SJSA1 (cell line): ENCODE measurements around the gene LMTK3. TPM values are rescaled to one million over a fixed set of nuclear protein-coding genes. Genes with fewer than 3 reads are reported as not detected.

ENCODE experiments used
- DNase-seq, 2 experiments: peaks; one replicate each; pipeline ENCODE4 v3.0.0-alpha.2; 2015 to 2020; ENCODE audit warnings: low spot score in 2 of 2, low read depth in 1 of 2
- H3K27ac ChIP-seq: fragments of 250-450 bp; sonication (Bioruptor Pico); 2 replicates; pipeline ENCODE4 v1.5.1; 2020; ENCODE audit warnings: mild to moderate bottlenecking, moderate library complexity
- H3K27me3 ChIP-seq: fragments of 250-450 bp; sonication (Bioruptor Pico); replicated peaks from 2 replicates; pipeline ENCODE4 v1.5.1; 2020; ENCODE audit warnings: mild to moderate bottlenecking, moderate library complexity
- H3K36me3 ChIP-seq: fragments of 250-450 bp; sonication (Bioruptor Pico); 2 replicates; pipeline ENCODE4 v1.5.1; 2020; ENCODE audit warnings: mild to moderate bottlenecking
- H3K4me1 ChIP-seq: fragments of 250-450 bp; sonication (Bioruptor Pico); replicated peaks from 2 replicates; pipeline ENCODE4 v1.6.1; 2021; ENCODE audit warnings: mild to moderate bottlenecking
- H3K4me3 ChIP-seq: fragments of 250-450 bp; sonication (Bioruptor Pico); 2 replicates; pipeline ENCODE4 v1.5.1; 2020; ENCODE audit warnings: mild to moderate bottlenecking
- H3K9me3 ChIP-seq: fragments of 250-450 bp; sonication (Bioruptor Pico); replicated peaks from 2 replicates; pipeline ENCODE4 v1.5.1; 2020; ENCODE audit warnings: mild to moderate bottlenecking
- total RNA-seq: library from RNA; depleted of rRNA; stranded (reverse); fragments of >200 nt; shearing (Covaris generic); gene quantifications from 2 replicates; pipeline ENCODE4 v1.2.3, GENCODE V29; 2014

The LMTK3 gene
- total RNA-seq, 1 experiment from 2014 or later = not detected

GRCh38 chr19:48455908-48456562 lies 55.6 kb downstream of the LMTK3 start:
- Histone ChIP-seq H3K27ac (no peak overlapping the region), H3K9me3 (no peaks in the 10 kb centered on the region), H3K27me3 (no peaks in the 10 kb centered on the region), H3K36me3 (peaks cover 45% of the 10 kb centered on the region), H3K4me3 (no peak overlapping the region), H3K4me1 (no peaks in the 10 kb centered on the region)
- DNase-seq = no peak

DNA sequence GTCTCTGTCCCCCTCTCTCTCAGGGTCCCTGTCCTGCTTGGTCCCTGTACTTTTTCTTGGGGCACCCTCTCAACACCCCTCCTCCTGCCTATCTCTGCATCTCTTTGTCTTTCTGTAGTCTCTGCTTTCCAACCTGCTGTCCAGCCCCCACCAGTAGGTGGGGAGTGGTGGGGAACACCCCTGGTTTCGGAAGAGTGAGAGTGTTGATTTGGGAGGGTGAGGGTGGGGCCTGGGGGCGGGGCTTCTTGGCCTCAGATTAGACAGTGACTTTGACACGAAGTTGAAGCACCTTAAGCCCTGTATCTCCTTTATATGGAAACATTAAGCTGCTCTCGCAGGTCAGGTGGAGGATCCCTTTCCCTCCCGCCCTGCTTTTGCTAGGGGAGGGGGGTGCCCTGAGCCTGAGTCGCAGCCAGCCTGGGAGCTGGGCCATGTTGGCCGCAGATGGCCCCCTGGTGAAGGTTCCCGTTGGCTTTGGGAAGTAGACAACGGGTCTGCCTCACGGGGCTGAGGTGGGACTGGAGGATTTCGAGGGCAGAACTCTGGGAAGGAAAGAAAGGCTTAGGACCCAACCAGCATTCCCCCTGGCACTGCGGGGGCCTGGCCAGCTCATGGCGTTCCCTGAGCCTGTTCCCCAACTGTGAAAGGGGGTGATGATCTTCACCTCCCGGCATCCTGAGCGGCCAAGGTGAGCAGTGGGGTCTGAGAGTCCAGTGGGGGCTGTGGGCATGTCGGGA lies 56.3 kb downstream of the LMTK3 start, which contains the start of gene KCNJ14:
TSS of gene KCNJ14 (plus strand) at position 404 of the 737 bp plus-strand sequence. CDS start 6,151 bp downstream, outside the sequence.
- H3K9me3 ChIP-seq = no peaks in the 10 kb centered on the region
- H3K4me3 ChIP-seq = no peak within 1 kb of the TSS
- no peaks in the 10 kb centered on the region for H3K4me1 ChIP-seq
- DNase-seq = no peak
- H3K27me3 ChIP-seq = no peaks in the 10 kb centered on the region
- peaks cover 52% of the 10 kb centered on the region for H3K36me3 ChIP-seq
- no peak within 1 kb of the TSS for H3K27ac ChIP-seq

GRCh38 chr19:48454150-48454730 lies 57.4 kb downstream of the LMTK3 start:
- no peak for DNase-seq
- Histone ChIP-seq H3K9me3 (no peaks in the 10 kb centered on the region), H3K4me3 (no peak overlapping the region), H3K27me3 (no peaks in the 10 kb centered on the region), H3K27ac (no peak overlapping the region), H3K36me3 (peaks cover 61% of the 10 kb centered on the region), H3K4me1 (no peaks in the 10 kb centered on the region)

DNA sequence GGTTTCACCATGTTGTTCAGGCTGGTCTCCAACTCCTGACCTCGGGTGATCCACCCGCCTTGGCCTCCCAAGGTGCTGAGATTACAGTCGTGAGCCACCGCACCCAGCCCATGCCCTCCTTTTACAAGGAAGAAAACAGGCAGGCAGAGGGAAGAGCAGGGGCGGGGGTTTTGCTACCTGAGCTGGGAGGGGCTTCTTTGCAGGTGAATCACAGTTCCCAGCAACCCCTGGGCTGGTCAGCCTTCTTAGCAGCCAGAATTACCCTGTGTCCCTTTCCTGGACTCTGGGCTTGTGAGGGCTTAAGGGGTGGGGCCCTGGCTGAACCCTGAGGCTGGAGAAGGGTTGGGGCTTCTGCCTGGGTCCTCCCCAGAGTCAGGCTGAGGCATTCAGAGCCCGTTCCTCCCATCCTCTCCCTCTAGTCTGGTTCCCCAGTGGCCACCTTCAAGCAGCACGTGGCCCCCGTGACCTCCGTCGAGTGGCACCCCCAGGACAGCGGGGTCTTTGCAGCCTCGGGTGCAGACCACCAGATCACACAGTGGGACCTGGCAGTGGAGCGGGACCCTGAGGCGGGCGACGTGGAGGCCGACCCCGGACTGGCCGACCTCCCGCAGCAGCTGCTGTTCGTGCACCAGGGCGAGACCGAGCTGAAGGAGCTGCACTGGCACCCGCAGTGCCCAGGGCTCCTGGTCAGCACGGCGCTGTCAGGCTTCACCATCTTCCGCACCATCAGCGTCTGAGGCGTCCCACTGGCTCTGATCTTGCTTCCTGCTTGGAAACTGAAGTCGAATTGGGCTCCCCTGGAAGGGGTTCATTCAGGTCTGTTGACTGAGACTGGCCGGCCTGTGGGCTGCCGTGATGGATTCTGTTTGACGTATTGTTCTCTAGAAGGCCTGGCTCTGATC lies 59.1 kb downstream of the LMTK3 start:
- peaks cover 77% of the 10 kb centered on the region for H3K36me3 ChIP-seq
- 0 out of 2 replicates have a peak, but pooled peaks cover 2% of the 10 kb centered on the region for H3K4me1 ChIP-seq
- H3K27ac ChIP-seq = no peak overlapping the region
- H3K27me3 ChIP-seq = no peaks in the 10 kb centered on the region
- H3K9me3 ChIP-seq = no peaks in the 10 kb centered on the region
- H3K4me3 ChIP-seq = no peak overlapping the region
- DNase-seq = no peak

DNA sequence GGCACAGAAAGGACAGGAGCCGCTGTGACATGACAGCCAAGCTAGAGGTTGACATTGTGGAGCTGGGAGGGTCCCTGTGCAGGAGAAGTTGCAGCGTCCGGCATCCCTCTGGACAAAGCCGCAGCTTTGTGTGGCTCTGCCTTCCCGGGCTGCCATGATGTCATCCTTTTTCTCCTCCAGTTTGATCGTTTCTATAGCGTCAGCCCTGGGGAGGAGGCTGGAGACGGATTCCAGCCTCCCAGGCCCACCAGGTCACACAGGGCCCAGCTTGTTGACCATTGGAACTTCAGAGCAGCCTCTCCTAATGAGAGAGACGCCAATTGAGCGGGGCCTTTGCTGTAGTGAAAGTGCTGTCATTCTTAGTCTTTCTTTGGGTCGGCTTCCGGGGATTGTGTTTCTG lies 60.0 kb downstream of the LMTK3 start:
- Histone ChIP-seq H3K36me3 (peaks cover 80% of the 10 kb centered on the region), H3K9me3 (no peaks in the 10 kb centered on the region), H3K4me1 (peaks cover 4% of the 10 kb centered on the region), H3K4me3 (no peak overlapping the region), H3K27me3 (no peaks in the 10 kb centered on the region), H3K27ac (no peak overlapping the region)
- DNase-seq = no peak

DNA sequence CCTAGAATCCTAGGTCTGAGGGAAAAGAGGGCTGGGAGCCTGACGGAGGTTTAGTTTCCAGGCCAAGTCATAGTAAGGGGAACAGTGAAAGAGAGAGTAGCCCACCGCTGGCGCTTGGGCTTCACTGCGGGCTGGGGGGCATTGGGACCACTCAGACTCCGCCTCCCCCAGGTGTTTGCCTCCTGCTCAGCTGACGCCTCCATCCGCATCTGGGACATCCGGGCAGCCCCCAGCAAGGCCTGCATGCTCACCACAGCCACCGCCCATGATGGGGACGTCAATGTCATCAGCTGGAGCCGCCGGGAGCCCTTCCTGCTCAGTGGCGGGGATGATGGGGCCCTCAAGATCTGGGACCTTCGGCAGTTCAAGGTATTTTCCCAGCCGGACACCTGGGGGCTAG lies 60.8 kb downstream of the LMTK3 start:
- Histone ChIP-seq H3K4me1 (peaks cover 7% of the 10 kb centered on the region), H3K9me3 (no peaks in the 10 kb centered on the region), H3K36me3 (peaks cover 81% of the 10 kb centered on the region), H3K27ac (no peak overlapping the region), H3K27me3 (no peaks in the 10 kb centered on the region), H3K4me3 (no peak overlapping the region)
- DNase-seq = no peak

GRCh38 chr19:48450441-48450840 lies 61.2 kb downstream of the LMTK3 start:
- no peak for DNase-seq
- no peak overlapping the region for H3K27ac ChIP-seq
- no peaks in the 10 kb centered on the region for H3K9me3 ChIP-seq
- peaks cover 7% of the 10 kb centered on the region for H3K4me1 ChIP-seq
- no peaks in the 10 kb centered on the region for H3K27me3 ChIP-seq
- H3K4me3 ChIP-seq = no peak overlapping the region
- H3K36me3 ChIP-seq = peaks cover 79% of the 10 kb centered on the region

DNA sequence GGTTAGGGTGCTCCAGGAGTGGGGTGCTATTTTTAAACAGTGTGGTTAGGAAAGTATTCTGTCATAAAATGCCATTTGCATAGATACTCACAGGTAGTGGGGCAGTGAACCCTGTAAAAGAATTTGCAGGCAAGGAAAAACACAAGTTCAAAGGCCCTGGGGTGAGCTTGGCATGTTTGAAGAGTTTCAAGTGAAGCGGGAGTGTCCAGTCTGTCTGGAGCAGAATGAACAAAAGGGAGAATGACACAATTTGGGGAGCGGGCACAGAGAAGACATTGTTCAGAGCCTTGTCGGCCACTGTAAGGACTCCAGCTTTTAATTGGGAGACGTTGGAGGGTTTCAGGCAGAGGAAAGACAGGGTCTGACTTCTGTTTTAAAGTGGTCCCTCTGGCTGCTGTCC lies 63.1 kb downstream of the LMTK3 start:
- Histone ChIP-seq H3K9me3 (no peaks in the 10 kb centered on the region), H3K4me3 (no peak overlapping the region), H3K27ac (no peak overlapping the region), H3K27me3 (peaks cover 13% of the 10 kb centered on the region), H3K36me3 (peaks cover 74% of the 10 kb centered on the region), H3K4me1 (peaks cover 24% of the 10 kb centered on the region)
- no peak for DNase-seq

GRCh38 chr19:48446579-48446978 lies 65.1 kb downstream of the LMTK3 start:
- peak overlapping the region; percentile 87; the same call in 1 of the 2 replicates for H3K27ac ChIP-seq

DNA sequence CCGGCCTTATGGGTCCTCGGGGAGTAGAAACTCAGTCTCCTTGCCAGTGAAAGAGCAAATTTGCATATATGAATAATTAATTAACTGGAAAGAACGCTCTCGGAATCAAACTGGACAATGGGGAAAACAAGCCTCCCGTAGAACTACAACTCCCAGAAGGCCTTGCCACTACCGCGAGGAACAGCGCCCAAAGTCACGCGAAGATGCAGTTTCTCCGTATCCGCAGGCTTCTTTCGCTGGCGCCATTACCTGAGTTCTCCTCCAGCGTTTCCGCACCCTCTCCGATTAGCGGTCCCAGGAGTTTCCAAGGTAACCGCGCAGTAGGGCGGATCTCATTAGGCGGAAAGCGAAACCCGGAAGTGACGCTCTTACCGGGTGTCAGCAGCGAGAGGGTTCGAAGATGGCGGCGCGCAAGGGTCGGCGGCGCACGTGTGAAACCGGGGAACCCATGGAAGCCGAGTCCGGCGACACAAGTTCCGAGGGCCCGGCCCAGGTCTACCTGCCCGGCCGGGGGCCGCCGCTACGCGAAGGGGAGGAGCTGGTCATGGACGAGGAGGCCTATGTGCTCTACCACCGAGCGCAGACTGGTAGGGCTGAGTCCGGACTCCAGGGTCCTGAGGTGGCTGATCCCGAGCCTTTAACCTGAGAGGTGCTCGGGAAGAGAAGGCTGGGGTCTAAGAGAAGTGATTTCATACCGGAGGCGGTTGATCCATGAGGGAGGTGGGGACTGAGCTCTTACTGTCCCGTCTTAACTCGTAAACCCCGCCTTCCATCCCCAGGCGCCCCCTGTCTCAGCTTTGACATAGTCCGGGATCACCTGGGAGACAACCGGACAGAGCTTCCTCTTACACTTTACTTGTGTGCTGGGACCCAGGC lies 65.8 kb downstream of the LMTK3 start, which contains the start of gene GRWD1:
TSS of gene GRWD1 (plus strand) at position 378 of the 876 bp plus-strand sequence. CDS start at position 401, 23 bp downstream.
- Histone ChIP-seq H3K27me3 (peaks cover 16% of the 10 kb centered on the region), H3K27ac (peak within 1 kb of the TSS; percentile 87), H3K4me1 (peaks cover 29% of the 10 kb centered on the region), H3K9me3 (no peaks in the 10 kb centered on the region), H3K36me3 (peaks cover 49% of the 10 kb centered on the region), H3K4me3 (peak within 1 kb of the TSS; percentile 84)
- peak; percentile 92 to 96 for DNase-seq

More at GRCh38 chr19:48446579-48446978, 65.1 kb downstream of the LMTK3 start:
- peaks cover 56% of the 10 kb centered on the region for H3K36me3 ChIP-seq
- DNase-seq = no peak
- peak overlapping the region; percentile 84 for H3K4me3 ChIP-seq
- peaks cover 29% of the 10 kb centered on the region for H3K4me1 ChIP-seq
- peaks cover 16% of the 10 kb centered on the region for H3K27me3 ChIP-seq
- no peaks in the 10 kb centered on the region for H3K9me3 ChIP-seq

DNA sequence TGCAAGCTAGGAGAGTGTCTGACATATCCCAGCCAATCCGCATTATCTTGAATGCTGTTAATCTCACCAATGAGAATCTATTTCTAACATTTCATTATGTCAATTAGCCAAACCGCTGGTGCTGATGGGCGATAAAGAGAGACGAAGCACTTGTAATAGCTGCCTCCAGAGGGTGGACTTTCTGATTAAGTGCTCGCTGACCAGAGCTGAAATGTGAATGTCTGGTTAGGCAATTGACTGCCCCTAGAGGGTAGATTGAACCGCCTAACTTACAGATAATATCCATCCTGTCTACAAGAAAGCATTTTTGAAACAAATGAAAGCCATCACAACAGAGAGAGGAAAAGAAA lies 66.4 kb downstream of the LMTK3 start:
- Histone ChIP-seq H3K27ac (peak overlapping the region; percentile 87), H3K4me3 (peak overlapping the region; percentile 84), H3K9me3 (no peaks in the 10 kb centered on the region), H3K4me1 (peaks cover 29% of the 10 kb centered on the region), H3K27me3 (peaks cover 16% of the 10 kb centered on the region), H3K36me3 (peaks cover 43% of the 10 kb centered on the region)
- peak in 1 of 2 experiments; percentile 65 for DNase-seq

GRCh38 chr19:48444936-48445200 lies 66.8 kb downstream of the LMTK3 start:
- no peak overlapping the region for H3K27ac ChIP-seq
- peaks cover 16% of the 10 kb centered on the region for H3K27me3 ChIP-seq
- H3K36me3 ChIP-seq = peaks cover 40% of the 10 kb centered on the region
- DNase-seq = no peak
- H3K4me3 ChIP-seq = peak overlapping the region; percentile 84
- H3K4me1 ChIP-seq = peaks cover 29% of the 10 kb centered on the region
- no peaks in the 10 kb centered on the region for H3K9me3 ChIP-seq
